ENCODE data around the gene NGFR. TPM values are rescaled to one million over a fixed set of nuclear protein-coding genes. Genes with fewer than 3 reads are reported as not detected.
"Not testable (repeated sequence)": the region's sequence is repeated elsewhere in the genome, so short reads cannot be mapped to it uniquely, and the experiment has no call there.

Gene NGFR
- total RNA-seq, 1 donor from 2014 or later: 0.04 TPM

GRCh38 chr17:49501496-49501895 is 6.4 kb downstream of the NGFR start:
- no peak for TF ChIP-seq CTCF (IDR thresholded peaks at IDR 0.05; ENCODE audit: insufficient read depth, low read length, poor library complexity, severe bottlenecking)
- H3K27me3 ChIP-seq (ENCODE audit: control insufficient read depth, insufficient read depth, low read length): peaks cover 64% of the 10 kb centered on the region
- H3K36me3 ChIP-seq (ENCODE audit: control insufficient read depth, insufficient read depth, low read length): no peaks in the 10 kb centered on the region
- DNase-seq (ENCODE audit: low read depth): no peak
- H3K4me3 ChIP-seq (ENCODE audit: low read depth, low read length): no peak overlapping the region

- TF ChIP-seq CTCF (IDR thresholded peaks at IDR 0.05; ENCODE audit: insufficient read depth, low read length, poor library complexity, severe bottlenecking): no peak
- H3K4me3 ChIP-seq (ENCODE audit: low read depth, low read length): no peak overlapping the region
- DNase-seq (ENCODE audit: low read depth): no peak
- H3K27me3 ChIP-seq (ENCODE audit: control insufficient read depth, insufficient read depth, low read length): peaks cover 62% of the 10 kb centered on the region
- H3K36me3 ChIP-seq (ENCODE audit: control insufficient read depth, insufficient read depth, low read length): no peaks in the 10 kb centered on the region
These were observed 7.2 kb downstream of the NGFR start for GRCh38 chr17:49502254-49502653.

GRCh38 chr17:49502680-49503079 is 7.6 kb downstream of the NGFR start:
- H3K36me3 ChIP-seq (ENCODE audit: control insufficient read depth, insufficient read depth, low read length); H3K4me3 ChIP-seq (ENCODE audit: low read depth, low read length); DNase-seq (ENCODE audit: low read depth): not testable (repeated sequence)
- peaks cover 60% of the 10 kb centered on the region for H3K27me3 ChIP-seq (ENCODE audit: control insufficient read depth, insufficient read depth, low read length)

- TF ChIP-seq CTCF (IDR thresholded peaks at IDR 0.05; ENCODE audit: insufficient read depth, low read length, poor library complexity, severe bottlenecking): no peak
- H3K27me3 ChIP-seq (ENCODE audit: control insufficient read depth, insufficient read depth, low read length): peaks cover 50% of the 10 kb centered on the region
- DNase-seq (ENCODE audit: low read depth): no peak
- H3K4me3 ChIP-seq (ENCODE audit: low read depth, low read length): no peak overlapping the region
- no peaks in the 10 kb centered on the region for H3K36me3 ChIP-seq (ENCODE audit: control insufficient read depth, insufficient read depth, low read length)
These were observed 9.3 kb downstream of the NGFR start for GRCh38 chr17:49504369-49504768.

- peaks cover 48% of the 10 kb centered on the region for H3K27me3 ChIP-seq (ENCODE audit: control insufficient read depth, insufficient read depth, low read length)
- no peak for TF ChIP-seq CTCF (IDR thresholded peaks at IDR 0.05; ENCODE audit: insufficient read depth, low read length, poor library complexity, severe bottlenecking)
- H3K36me3 ChIP-seq (ENCODE audit: control insufficient read depth, insufficient read depth, low read length): no peaks in the 10 kb centered on the region
- DNase-seq (ENCODE audit: low read depth): no peak
- H3K4me3 ChIP-seq (ENCODE audit: low read depth, low read length): no peak overlapping the region
These were observed 10.8 kb downstream of the NGFR start for GRCh38 chr17:49505854-49506253.

GRCh38 chr17:49506282-49506681 is 11.2 kb downstream of the NGFR start:
- TF ChIP-seq CTCF (IDR thresholded peaks at IDR 0.05; ENCODE audit: insufficient read depth, low read length, poor library complexity, severe bottlenecking): no peak
- no peak for DNase-seq (ENCODE audit: low read depth)
- peaks cover 44% of the 10 kb centered on the region for H3K27me3 ChIP-seq (ENCODE audit: control insufficient read depth, insufficient read depth, low read length)

More at GRCh38 chr17:49506282-49506681, 11.2 kb downstream of the NGFR start:
- H3K4me3 ChIP-seq (ENCODE audit: low read depth, low read length): no peak overlapping the region
- H3K36me3 ChIP-seq (ENCODE audit: control insufficient read depth, insufficient read depth, low read length): no peaks in the 10 kb centered on the region

Data from kidney epithelial cell (primary cell).